Subcutaneous adipose tissue (tissue), 4 donors: ENCODE measurements around the gene ABCG8. TPM values are rescaled to one million over a fixed set of nuclear protein-coding genes. Genes with fewer than 3 reads are reported as not detected.

Experiments
- CTCF ChIP-seq: fragments of 450-650 bp; IDR thresholded peaks from one replicate; pipeline ENCODE4 v1.5.1; 2016; ENCODE audit warnings: low read depth, mild to moderate bottlenecking, control low read depth, antibody characterized with exemption, moderate library complexity
- total RNA-seq, 4 donors: library from RNA; depleted of rRNA; stranded (reverse); fragments of >200 nt; gene quantifications; one replicate each; pipeline ENCODE4 v1.1.0, GENCODE V29; 2016

The ABCG8 gene
- total RNA-seq, 4 donors from 2014 or later, result 0.19 TPM; not detected in 3

- no peak for TF ChIP-seq CTCF
These were observed 12.9 kb upstream of the ABCG8 start for GRCh38 chr2:43825841-43826240.

GRCh38 chr2:43826305-43827250 is 12.2 kb upstream of the ABCG8 start:
- no peak for TF ChIP-seq CTCF

GRCh38 chr2:43831543-43832294 is 7.1 kb upstream of the ABCG8 start:
- TF ChIP-seq CTCF, result no peak

GRCh38 chr2:43832457-43832856 is 6.3 kb upstream of the ABCG8 start:
- no peak for TF ChIP-seq CTCF

- TF ChIP-seq CTCF, result no peak
These were observed 1.7 kb upstream of the ABCG8 start for GRCh38 chr2:43837033-43837432.

GRCh38 chr2:43837831-43838559 is 776 bp upstream of the ABCG8 start:
- no peak for TF ChIP-seq CTCF
